ENCODE measurements around the gene DDX54.

Gene DDX54

DNA sequence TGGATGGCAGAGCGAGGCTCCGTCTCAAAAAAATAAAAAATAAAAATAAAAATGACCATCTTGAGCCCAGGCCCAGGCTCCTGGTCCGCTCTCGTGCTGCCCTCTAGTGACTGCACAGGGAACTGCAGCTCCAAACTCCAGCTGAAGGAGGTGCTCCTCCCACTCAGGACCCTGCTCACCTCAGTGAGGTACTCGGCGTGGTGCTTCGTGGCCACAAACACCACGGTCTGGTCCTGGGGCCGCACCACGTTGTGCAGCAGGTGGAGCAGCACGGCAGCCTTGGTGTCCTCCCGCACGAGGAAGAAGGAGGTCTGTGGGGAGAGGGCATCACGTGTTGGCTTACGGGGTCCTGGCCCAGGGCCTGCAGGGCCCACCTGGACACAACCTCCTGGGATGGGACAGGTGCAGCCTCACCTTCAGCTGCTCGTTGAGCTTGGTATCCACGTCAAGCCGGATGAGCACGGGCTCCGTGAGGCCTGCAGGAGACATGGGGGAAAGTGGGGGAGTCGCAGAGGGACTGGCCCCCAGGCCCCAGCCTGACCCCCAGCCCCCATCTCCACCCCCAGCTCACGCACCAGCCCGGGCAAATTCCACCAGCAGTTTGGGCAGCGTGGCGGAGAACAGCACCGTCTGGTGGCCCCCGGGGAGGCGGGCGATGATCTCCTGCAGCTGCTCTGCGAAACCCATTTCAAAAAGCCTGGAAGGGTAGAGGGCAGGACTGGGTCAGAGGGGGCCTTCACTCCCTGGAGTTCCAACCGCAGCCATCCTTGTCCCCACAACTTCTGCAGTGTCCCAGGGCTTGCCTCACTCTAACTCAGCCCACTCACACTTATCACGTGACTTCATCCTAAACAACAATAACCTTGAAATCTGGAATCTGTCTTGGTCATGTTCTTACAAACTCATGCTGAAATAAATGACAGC is 10.6 kb downstream of the DDX54 start:
- H3K4me3 ChIP-seq (ENCODE audit: low read length): no peak overlapping the region
- TF ChIP-seq, protein P1, sequence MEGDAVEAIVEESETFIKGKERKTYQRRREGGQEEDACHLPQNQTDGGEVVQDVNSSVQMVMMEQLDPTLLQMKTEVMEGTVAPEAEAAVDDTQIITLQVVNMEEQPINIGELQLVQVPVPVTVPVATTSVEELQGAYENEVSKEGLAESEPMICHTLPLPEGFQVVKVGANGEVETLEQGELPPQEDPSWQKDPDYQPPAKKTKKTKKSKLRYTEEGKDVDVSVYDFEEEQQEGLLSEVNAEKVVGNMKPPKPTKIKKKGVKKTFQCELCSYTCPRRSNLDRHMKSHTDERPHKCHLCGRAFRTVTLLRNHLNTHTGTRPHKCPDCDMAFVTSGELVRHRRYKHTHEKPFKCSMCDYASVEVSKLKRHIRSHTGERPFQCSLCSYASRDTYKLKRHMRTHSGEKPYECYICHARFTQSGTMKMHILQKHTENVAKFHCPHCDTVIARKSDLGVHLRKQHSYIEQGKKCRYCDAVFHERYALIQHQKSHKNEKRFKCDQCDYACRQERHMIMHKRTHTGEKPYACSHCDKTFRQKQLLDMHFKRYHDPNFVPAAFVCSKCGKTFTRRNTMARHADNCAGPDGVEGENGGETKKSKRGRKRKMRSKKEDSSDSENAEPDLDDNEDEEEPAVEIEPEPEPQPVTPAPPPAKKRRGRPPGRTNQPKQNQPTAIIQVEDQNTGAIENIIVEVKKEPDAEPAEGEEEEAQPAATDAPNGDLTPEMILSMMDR (IDR thresholded peaks at IDR 0.05; ENCODE audit: insufficient read depth, low read depth, low read length, missing control alignments): peak; percentile 97
- peak; percentile 66 for DNase-seq (ENCODE audit: low read depth)

DNA sequence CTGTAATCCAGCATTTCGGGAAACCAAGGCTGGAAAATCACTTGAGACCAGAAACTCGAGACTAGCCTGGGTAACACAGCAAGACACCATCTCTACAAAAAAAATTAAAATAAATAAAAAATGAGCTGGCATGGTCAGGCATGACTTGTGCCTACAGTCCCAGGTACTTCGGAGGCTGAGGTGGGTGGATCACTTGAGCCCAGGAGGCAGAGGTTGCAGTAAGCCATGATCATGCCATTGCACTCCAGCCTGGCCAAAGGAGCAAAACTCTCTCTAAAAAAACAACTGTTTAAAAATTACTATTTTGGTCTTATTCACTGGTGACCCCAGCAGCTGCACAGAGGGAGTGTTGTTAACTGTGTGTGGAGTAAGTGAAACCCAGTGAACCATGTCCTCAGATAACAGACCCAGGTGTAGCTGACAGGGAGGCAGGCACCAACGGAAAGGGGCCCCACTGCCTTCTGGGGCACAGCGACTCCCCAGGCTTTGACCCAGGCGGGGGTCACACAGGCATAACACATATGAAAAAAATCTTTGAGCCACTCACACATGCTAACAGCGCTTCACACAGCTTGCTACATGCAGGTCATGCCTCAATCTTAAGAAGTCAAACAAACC is 12.1 kb downstream of the DDX54 start:
- TF ChIP-seq, protein P1 (IDR thresholded peaks at IDR 0.05; ENCODE audit: insufficient read depth, low read depth, low read length, missing control alignments): no peak
- H3K4me3 ChIP-seq (ENCODE audit: low read length): no peak overlapping the region
- no peak for DNase-seq (ENCODE audit: low read depth)

DNA sequence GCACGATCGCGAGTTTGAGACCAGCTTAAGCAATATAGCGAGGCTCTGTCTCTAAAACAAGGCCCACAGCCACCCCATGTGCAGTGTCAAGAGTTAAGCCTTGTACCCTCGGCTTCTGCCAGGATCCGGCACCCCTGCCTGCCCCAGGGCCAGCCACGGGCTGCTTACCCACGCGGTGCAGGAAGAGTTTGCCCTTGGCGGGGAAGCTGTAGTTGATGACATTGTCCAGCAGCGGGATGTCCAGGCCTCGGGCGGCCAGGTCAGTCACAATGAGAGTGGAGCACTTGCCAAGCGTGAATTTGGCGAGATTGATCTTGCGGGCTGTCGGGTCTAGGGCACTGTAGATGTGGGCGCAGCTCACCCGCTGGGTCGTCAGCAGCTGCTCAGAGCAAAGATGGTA is 13.1 kb downstream of the DDX54 start:
- no peak for DNase-seq (ENCODE audit: low read depth)
- TF ChIP-seq, protein P1 (IDR thresholded peaks at IDR 0.05; ENCODE audit: insufficient read depth, low read depth, low read length, missing control alignments): no peak
- H3K4me3 ChIP-seq (ENCODE audit: low read length): no peak overlapping the region

DNA sequence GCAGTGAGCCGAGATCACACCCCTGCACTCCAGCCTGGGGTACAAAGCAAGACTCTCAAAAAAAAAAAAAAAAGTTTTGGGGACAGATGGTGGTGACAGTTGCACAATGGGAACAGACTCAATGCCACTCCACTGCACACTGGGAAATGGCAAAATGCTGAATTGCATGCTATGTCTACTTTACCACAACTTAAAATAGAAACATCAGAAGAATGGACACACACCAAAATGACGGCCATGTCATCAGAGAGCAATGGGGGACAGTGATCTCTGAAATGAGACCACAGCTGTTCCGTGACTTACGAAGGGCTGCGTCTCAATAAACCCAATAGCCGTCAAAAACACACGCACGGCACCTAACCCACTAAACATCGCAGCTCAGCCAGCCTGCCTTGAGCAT is 13.7 kb downstream of the DDX54 start:
- no peak for DNase-seq (ENCODE audit: low read depth)
- H3K4me3 ChIP-seq (ENCODE audit: low read length): no peak overlapping the region

DNA sequence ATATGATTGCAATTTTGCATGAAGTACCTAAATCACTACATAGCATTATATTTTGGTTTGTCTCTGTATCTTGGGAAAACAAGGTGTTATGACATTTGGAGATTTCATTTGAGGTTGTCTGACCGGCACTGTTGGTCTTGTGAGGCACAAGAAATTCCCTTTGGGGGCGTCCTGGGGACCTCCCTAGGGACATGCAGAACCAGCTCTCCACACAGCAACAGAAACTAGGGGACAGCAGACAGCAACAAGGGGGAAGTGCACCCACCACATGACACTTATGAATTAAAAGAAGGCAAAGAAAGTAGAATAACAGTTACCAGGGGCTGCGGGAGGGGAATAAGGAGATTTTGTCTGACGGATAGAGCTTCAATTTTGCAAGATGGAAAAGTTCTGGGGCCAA is 14.4 kb downstream of the DDX54 start:
- TF ChIP-seq, protein P1 (IDR thresholded peaks at IDR 0.05; ENCODE audit: insufficient read depth, low read depth, low read length, missing control alignments): no peak
- no peak overlapping the region for H3K4me3 ChIP-seq (ENCODE audit: low read length)
- DNase-seq (ENCODE audit: low read depth): no peak

More for the DNA sequence above, 13.7 kb downstream of the DDX54 start:
- TF ChIP-seq, protein P1 (IDR thresholded peaks at IDR 0.05; ENCODE audit: insufficient read depth, low read depth, low read length, missing control alignments): no peak

DNA sequence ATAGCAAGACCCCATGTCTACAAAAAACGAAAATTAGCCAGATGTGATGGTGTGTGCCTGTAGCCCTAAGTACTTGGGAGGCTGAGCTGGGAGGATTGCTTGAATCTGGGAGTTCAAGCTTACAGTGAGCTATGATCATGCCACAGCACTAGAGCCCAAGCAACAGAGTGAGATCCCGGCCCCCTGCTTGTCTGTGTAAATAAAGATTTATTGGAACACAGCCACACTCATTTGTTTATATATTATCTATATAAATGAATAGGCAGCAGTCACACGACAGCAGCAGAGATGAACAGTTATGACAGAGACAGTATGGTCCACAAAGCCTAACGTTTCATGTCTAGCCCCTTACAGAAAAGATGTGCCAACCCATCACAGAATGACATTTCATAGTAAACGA is 14.8 kb downstream of the DDX54 start:
- TF ChIP-seq, protein P1 (IDR thresholded peaks at IDR 0.05; ENCODE audit: insufficient read depth, low read depth, low read length, missing control alignments): no peak
- DNase-seq (ENCODE audit: low read depth): no peak
- no peak overlapping the region for H3K4me3 ChIP-seq (ENCODE audit: low read length)

Measured in epithelial cell of esophagus (primary cell).